Type B pancreatic cell (in vitro differentiated cells): Measurements from ENCODE around the gene MEGF9. TPM values are rescaled to one million over a fixed set of nuclear protein-coding genes. Genes with fewer than 3 reads are reported as not detected.
"Not testable (repeated sequence)": the region's sequence is repeated elsewhere in the genome, so short reads cannot be mapped to it uniquely, and the experiment has no call there.

Experiments
- DNase-seq: peaks from one replicate; pipeline ENCODE4 v3.0.0; 2021; ENCODE audit warnings: mixed read lengths; ENCODE audit not compliant: unreplicated experiment; ENCODE audit errors: extremely low spot score
- H3K27ac Mint-ChIP-seq: 2 replicates; pipeline ENCODE4 v1.8.0; 2021; ENCODE audit warnings: mild to moderate bottlenecking, mixed read lengths
- H3K27me3 Mint-ChIP-seq: 2 replicates; pipeline ENCODE4 v1.8.0; 2021; ENCODE audit warnings: mixed read lengths
- H3K36me3 Mint-ChIP-seq: 2 replicates; pipeline ENCODE4 v1.8.0; 2021; ENCODE audit warnings: mixed read lengths
- H3K4me1 Mint-ChIP-seq: one replicate; pipeline ENCODE4 v1.8.0; 2021; ENCODE audit warnings: mixed read lengths; ENCODE audit not compliant: unreplicated experiment
- H3K4me3 Mint-ChIP-seq: 2 replicates; pipeline ENCODE4 v1.8.0; 2021; ENCODE audit warnings: mild to moderate bottlenecking, mixed read lengths
- H3K9me3 Mint-ChIP-seq: 2 replicates; pipeline ENCODE4 v1.8.0; 2021; ENCODE audit warnings: mixed read lengths
- total RNA-seq: library from RNA; stranded (reverse); gene quantifications from 2 replicates; pipeline ENCODE4 v1.2.1, GENCODE V29; 2021; ENCODE audit warnings: low replicate concordance
- TF ChIP-seq, protein P1 (sequence below): fragments of 200-600 bp; sonication (generic); conservative IDR thresholded peaks from 2 replicates; pipeline ENCODE4 v1.5.0; 2021; ENCODE audit warnings: antibody characterized with exemption, mild to moderate bottlenecking

The MEGF9 gene
- total RNA-seq, 1 donor from 2014 or later, result 14.7 TPM

DNA sequence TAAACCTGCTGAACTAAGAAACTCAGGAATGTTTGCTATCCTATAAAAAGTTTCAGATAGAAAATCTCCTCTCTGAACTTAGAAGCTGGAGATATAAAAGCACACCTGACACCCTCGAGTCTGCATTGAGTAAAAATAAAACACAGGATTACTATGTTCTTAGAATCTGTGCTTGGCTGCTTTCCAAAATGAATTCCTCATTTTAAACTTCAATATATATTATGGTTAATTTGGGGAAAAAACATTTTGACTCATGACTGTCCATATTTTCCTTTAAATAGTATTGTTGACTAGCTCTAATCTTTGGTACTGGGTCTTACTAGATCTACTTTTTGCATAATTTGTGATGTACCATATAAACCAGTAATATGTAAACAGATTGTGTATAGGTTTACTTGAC, 42.3 kb upstream of the MEGF9 start:
- H3K27ac Mint-ChIP-seq, result no peak overlapping the region
- H3K36me3 Mint-ChIP-seq, result no peaks in the 10 kb centered on the region
- H3K9me3 Mint-ChIP-seq, result no peaks in the 10 kb centered on the region
- TF ChIP-seq, protein P1, sequence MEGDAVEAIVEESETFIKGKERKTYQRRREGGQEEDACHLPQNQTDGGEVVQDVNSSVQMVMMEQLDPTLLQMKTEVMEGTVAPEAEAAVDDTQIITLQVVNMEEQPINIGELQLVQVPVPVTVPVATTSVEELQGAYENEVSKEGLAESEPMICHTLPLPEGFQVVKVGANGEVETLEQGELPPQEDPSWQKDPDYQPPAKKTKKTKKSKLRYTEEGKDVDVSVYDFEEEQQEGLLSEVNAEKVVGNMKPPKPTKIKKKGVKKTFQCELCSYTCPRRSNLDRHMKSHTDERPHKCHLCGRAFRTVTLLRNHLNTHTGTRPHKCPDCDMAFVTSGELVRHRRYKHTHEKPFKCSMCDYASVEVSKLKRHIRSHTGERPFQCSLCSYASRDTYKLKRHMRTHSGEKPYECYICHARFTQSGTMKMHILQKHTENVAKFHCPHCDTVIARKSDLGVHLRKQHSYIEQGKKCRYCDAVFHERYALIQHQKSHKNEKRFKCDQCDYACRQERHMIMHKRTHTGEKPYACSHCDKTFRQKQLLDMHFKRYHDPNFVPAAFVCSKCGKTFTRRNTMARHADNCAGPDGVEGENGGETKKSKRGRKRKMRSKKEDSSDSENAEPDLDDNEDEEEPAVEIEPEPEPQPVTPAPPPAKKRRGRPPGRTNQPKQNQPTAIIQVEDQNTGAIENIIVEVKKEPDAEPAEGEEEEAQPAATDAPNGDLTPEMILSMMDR, result no peak
- no peaks in the 10 kb centered on the region for H3K4me1 Mint-ChIP-seq
- H3K27me3 Mint-ChIP-seq, result no peaks in the 10 kb centered on the region
- H3K4me3 Mint-ChIP-seq, result no peak overlapping the region
- no peak for DNase-seq

DNA sequence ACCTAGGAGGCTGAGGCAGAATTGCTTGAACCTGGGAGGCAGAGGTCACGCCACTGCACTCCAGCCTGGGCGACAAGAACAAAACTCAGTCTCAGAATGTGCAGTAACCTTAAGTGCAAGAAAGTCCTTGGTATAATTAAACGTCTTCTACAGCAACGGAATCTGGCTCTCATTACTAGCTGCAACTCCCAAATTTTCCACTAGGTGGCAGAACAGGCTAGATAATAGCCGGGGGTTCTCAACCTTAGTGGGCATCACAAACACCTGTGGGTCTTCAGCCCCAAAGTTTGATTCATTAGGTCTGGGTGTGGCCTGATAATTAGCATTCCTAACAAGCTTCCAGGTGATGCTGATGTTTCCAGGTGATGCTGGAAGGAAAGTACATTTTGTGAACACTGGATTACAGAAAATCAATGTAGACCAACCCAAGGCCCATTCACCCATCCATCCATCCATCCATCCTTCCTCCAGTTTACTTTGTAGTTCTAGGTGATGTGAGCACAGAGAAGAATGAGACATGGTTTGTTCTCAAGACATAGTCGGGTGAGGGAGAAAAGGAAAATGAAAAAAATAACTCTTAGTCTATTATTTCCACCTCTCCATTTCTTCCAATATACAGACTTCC, 41.7 kb upstream of the MEGF9 start:
- H3K9me3 Mint-ChIP-seq, result no peaks in the 10 kb centered on the region
- TF ChIP-seq, protein P1, result peak; percentile 96
- no peak for DNase-seq
- no peak overlapping the region for H3K27ac Mint-ChIP-seq
- H3K27me3 Mint-ChIP-seq, result no peaks in the 10 kb centered on the region
- no peak overlapping the region for H3K4me3 Mint-ChIP-seq
- H3K36me3 Mint-ChIP-seq, result no peaks in the 10 kb centered on the region
- peaks cover 2% of the 10 kb centered on the region for H3K4me1 Mint-ChIP-seq

DNA sequence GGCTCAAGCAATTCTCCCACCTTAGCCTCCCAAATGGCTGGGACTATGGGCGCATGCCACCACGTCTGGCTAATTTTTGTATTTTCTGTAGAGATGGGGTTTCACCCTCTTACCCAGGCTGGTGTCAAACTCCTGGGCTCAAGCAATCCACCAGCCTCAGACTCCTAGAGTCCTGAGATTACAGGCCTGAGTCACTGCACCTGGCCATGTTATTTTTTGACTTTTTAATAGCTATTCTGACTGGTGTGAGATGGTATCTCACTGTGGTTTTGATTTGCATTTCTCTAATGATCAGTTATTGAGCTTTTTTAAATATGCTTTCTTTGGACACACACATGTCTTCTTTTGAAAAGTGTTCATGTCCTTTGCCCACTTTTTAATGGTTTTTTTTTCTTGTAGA, 40.8 kb upstream of the MEGF9 start:
- Mint-ChIP-seq H3K27ac (no peak overlapping the region), H3K9me3 (no peaks in the 10 kb centered on the region), H3K36me3 (no peaks in the 10 kb centered on the region), H3K4me1 (peaks cover 3% of the 10 kb centered on the region), H3K4me3 (no peak overlapping the region), H3K27me3 (no peaks in the 10 kb centered on the region)
- DNase-seq, result no peak
- TF ChIP-seq, protein P1, result no peak

DNA sequence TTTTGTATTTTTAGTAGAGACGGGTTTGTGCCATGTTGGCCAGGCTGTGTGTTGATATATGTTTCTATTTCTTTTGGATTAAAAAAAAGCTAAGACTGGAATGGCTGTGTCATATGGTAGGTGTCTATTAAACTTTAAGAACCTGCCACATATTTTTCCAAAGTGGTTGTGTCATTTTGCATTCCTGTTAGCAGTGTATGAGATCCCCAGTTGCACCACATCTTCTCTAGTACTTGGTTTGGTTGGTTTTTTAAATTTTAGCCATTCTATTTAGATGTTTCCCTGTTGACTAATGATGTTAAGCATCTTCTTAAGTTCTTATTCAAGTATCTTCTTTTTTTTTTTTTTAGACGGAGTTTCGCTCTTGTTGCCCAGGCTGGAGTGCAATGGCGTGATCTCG, 36.2 kb upstream of the MEGF9 start:
- Mint-ChIP-seq H3K9me3 (no peaks in the 10 kb centered on the region), H3K36me3 (no peaks in the 10 kb centered on the region), H3K4me1 (peaks cover 3% of the 10 kb centered on the region), H3K4me3 (no peak overlapping the region), H3K27me3 (no peaks in the 10 kb centered on the region), H3K27ac (no peak overlapping the region)
- no peak for DNase-seq
- TF ChIP-seq, protein P1, result no peak

DNA sequence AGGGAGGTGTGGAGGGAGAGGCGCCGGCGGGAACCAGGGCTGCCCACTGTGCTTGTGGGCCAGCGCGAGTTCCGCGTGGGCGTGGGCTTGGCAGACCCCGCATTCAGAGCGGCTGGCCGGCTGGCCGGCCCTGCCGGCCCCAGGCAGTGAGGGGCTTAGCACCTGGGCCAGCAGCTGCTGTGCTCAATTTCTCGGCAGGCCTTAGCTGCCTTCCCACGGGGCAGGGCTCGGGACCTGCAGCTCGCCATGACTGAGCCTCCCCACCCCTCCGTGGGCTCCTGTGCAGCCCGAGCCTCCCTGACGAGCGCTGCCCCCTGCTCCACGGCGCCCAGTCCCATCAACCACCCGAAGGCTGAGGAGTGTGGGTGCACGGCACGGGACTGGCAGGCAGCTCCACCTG, 32.1 kb upstream of the MEGF9 start:
- not testable (repeated sequence) for H3K9me3 Mint-ChIP-seq, H3K4me3 Mint-ChIP-seq, H3K36me3 Mint-ChIP-seq, H3K27me3 Mint-ChIP-seq, DNase-seq, H3K27ac Mint-ChIP-seq, H3K4me1 Mint-ChIP-seq

DNA sequence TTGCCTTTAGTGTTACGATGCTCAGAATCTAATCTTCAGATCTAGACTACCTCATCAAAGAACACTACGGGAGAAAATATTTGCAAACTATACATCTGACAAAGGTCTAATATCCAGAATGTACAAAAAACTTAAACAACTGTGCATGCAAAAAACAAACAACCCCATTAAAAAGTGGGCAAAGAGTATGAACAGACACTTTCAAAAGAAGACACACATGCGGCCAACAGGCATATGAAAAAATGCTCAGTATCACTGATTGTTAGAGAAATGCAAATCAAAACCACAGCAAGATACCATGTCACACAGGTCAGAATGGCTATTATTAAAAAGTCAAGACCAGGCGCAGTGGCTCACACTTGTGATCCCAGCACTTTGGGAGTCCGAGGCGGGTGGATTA, 31.0 kb upstream of the MEGF9 start:
- TF ChIP-seq, protein P1, result no peak
- DNase-seq, result no peak
- no peak overlapping the region for H3K27ac Mint-ChIP-seq
- no peaks in the 10 kb centered on the region for H3K27me3 Mint-ChIP-seq
- no peaks in the 10 kb centered on the region for H3K4me1 Mint-ChIP-seq
- no peaks in the 10 kb centered on the region for H3K36me3 Mint-ChIP-seq
- no peak overlapping the region for H3K4me3 Mint-ChIP-seq
- H3K9me3 Mint-ChIP-seq, result no peaks in the 10 kb centered on the region
